ENCODE measurements around the gene WDR1. TPM values are rescaled to one million over a fixed set of nuclear protein-coding genes. Genes with fewer than 3 reads are reported as not detected.

WDR1 gene
- total and polyA plus RNA-seq, 10 of the 15 experiments (the other 5 are each of a cell fraction or from before 2014, with no cell fraction given), result 28.5 to 397 (median 290) TPM

DNA sequence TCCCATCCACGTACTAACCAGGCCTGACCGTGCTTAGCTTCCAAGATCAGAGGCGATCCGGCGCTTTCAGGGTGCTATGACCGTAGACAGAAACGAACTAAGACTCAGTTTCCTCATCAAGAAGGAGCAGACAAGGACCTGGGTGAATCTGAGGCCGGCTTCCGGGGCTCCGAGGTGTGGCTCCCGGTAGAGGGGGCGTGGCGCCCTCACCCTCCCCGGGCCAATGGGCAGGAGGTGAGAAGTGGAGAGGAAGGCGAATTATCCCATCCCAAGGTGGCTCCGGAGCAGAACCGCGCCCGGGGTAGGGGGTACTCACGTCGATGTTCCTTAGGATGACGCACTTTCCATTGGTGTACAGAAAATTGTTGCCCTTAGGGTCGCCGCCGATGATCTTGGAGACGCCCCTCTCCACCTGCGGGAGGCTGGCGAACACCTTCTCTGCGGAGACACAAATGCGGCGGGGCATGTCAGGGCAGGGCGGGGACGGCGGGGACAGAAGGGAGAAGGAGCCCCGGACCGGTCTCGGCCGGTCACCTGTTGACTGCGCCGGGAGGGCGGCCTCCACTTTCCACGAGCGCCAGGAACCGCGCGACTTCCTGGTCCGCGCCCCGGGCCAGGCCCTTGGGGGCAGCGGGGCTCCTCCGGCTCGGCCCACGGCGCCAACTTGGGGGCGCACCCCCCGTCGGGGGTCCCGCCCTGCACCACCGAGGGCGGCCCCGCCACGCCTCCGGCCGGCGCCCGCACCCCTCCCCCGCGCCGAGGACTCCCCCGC is 616 bp downstream of the WDR1 start (continued):
- TF ChIP-seq REST (IDR thresholded peaks at IDR 0.05; ENCODE audit: low read depth, low read length) (no peak), SRF (IDR thresholded peaks at IDR 0.05; ENCODE audit: low read depth in 2 of 2, low read length in 2 of 2) (no peak), SKIL (IDR thresholded peaks at IDR 0.05; ENCODE audit: low read depth, poor library complexity, severe bottlenecking) (no peak), SREBF1 (IDR thresholded peaks at IDR 0.05; ENCODE audit: low read length) (no peak), SMAD1 (IDR thresholded peaks at IDR 0.05; ENCODE audit: low read depth, partially characterized antibody) (no peak), PBX3 (IDR thresholded peaks at IDR 0.05; ENCODE audit: insufficient replicate concordance, low read depth, low read length) (no peak), NRF1 (conservative IDR thresholded peaks at IDR 0.05; ENCODE audit: low read depth, low read length) (no peak), TCF7 (IDR thresholded peaks at IDR 0.05; ENCODE audit: borderline replicate concordance) (no peak), STAT1 (conservative IDR thresholded peaks at IDR 0.05) (no peak), JUND (IDR thresholded peaks at IDR 0.05; ENCODE audit: low read depth, low read length) (no peak)
- TF ChIP-seq, protein P1, sequence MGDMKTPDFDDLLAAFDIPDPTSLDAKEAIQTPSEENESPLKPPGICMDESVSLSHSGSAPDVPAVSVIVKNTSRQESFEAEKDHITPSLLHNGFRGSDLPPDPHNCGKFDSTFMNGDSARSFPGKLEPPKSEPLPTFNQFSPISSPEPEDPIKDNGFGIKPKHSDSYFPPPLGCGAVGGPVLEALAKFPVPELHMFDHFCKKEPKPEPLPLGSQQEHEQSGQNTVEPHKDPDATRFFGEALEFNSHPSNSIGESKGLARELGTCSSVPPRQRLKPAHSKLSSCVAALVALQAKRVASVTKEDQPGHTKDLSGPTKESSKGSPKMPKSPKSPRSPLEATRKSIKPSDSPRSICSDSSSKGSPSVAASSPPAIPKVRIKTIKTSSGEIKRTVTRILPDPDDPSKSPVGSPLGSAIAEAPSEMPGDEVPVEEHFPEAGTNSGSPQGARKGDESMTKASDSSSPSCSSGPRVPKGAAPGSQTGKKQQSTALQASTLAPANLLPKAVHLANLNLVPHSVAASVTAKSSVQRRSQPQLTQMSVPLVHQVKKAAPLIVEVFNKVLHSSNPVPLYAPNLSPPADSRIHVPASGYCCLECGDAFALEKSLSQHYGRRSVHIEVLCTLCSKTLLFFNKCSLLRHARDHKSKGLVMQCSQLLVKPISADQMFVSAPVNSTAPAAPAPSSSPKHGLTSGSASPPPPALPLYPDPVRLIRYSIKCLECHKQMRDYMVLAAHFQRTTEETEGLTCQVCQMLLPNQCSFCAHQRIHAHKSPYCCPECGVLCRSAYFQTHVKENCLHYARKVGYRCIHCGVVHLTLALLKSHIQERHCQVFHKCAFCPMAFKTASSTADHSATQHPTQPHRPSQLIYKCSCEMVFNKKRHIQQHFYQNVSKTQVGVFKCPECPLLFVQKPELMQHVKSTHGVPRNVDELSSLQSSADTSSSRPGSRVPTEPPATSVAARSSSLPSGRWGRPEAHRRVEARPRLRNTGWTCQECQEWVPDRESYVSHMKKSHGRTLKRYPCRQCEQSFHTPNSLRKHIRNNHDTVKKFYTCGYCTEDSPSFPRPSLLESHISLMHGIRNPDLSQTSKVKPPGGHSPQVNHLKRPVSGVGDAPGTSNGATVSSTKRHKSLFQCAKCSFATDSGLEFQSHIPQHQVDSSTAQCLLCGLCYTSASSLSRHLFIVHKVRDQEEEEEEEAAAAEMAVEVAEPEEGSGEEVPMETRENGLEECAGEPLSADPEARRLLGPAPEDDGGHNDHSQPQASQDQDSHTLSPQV (IDR thresholded peaks at IDR 0.05), result no peak
- TF ChIP-seq, protein P2, sequence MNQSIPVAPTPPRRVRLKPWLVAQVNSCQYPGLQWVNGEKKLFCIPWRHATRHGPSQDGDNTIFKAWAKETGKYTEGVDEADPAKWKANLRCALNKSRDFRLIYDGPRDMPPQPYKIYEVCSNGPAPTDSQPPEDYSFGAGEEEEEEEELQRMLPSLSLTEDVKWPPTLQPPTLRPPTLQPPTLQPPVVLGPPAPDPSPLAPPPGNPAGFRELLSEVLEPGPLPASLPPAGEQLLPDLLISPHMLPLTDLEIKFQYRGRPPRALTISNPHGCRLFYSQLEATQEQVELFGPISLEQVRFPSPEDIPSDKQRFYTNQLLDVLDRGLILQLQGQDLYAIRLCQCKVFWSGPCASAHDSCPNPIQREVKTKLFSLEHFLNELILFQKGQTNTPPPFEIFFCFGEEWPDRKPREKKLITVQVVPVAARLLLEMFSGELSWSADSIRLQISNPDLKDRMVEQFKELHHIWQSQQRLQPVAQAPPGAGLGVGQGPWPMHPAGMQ (IDR thresholded peaks at IDR 0.05; ENCODE audit: borderline replicate concordance), result no peak

Data from GM12878 (cell line).